K562 (cell line): ENCODE results near the gene RFX3.
"Not testable (repeated sequence)": the region's sequence is repeated elsewhere in the genome, so short reads cannot be mapped to it uniquely, and the experiment has no call there.

Experiments
- ATF6 ChIP-seq: sonication (generic); formaldehyde crosslinking; IDR thresholded peaks from 2 replicates; pipeline ENCODE4 v1.4.0; 2020; ENCODE audit warnings: mild to moderate bottlenecking, missing genetic modification reagents
- CTCF ChIP-seq, 3 experiments: IDR thresholded peaks in 2 of 3; conservative IDR thresholded peaks in 1 of 3; 2 replicates each; pipeline ENCODE4 v1.5.1; 2011 to 2012; ENCODE audit warnings: low read length in 3 of 3, mild to moderate bottlenecking in 3 of 3, control low read depth in 2 of 3, improper control_type of control experiment in 1 of 3, inconsistent platforms in 1 of 3, low read depth in 1 of 3, mixed read lengths in 1 of 3, moderate library complexity in 1 of 3; ENCODE audit not compliant: insufficient read depth in 2 of 3
- FOXP4 ChIP-seq: sonication (generic); formaldehyde crosslinking; IDR thresholded peaks from 2 replicates; pipeline ENCODE4 v1.8.0; 2022; ENCODE audit warnings: mild to moderate bottlenecking, missing genetic modification reagents, borderline replicate concordance
- NRF1 ChIP-seq, 2 experiments: fragments of 450-650 bp; IDR thresholded peaks in 1 of 2; conservative IDR thresholded peaks in 1 of 2; 2 replicates each; pipeline ENCODE4 v1.6.1; 2014; ENCODE audit warnings: mild to moderate bottlenecking in 2 of 2
- PHF8 ChIP-seq: fragments of 200-600 bp; sonication (generic); IDR thresholded peaks from 2 replicates; pipeline ENCODE4 v1.6.1; 2012; ENCODE audit warnings: mixed run types, mild to moderate bottlenecking, inconsistent platforms, low read length, moderate library complexity, borderline replicate concordance
- SFPQ ChIP-seq: fragments of 200-400 bp; formaldehyde crosslinking; IDR thresholded peaks from 2 replicates; pipeline ENCODE4 v1.6.1; 2017; ENCODE audit warnings: mild to moderate bottlenecking, low read depth, low read length, moderate library complexity
- SP1 ChIP-seq: sonication (generic); formaldehyde crosslinking; IDR thresholded peaks from 2 replicates; pipeline ENCODE4 v1.8.1; 2022; ENCODE audit warnings: mild to moderate bottlenecking, missing genetic modification reagents
- U2AF1 ChIP-seq: fragments of 200-400 bp; formaldehyde crosslinking; optimal IDR thresholded peaks from 2 replicates; pipeline ENCODE3; 2017; ENCODE audit warnings: mild to moderate bottlenecking, low read depth, low read length, moderate library complexity
- ZNF212 ChIP-seq: fragments of 450-650 bp; formaldehyde crosslinking; IDR thresholded peaks from 2 replicates; pipeline ENCODE4 v1.4.0; 2020; ENCODE audit warnings: mild to moderate bottlenecking
- ZNF274 ChIP-seq: IDR thresholded peaks from 2 replicates; pipeline ENCODE4 v1.6.1; 2011; ENCODE audit warnings: low read depth, mild to moderate bottlenecking, low read length, moderate library complexity, borderline replicate concordance
- ZNF589 ChIP-seq: fragments of 200-800 bp; sonication (Bioruptor generic); IDR thresholded peaks from 2 replicates; pipeline ENCODE4 v1.6.1; 2016; ENCODE audit warnings: low read depth, missing genetic modification characterization, missing compliant biosample characterization

GRCh38 chr9:3304388-3304787 lies 221.4 kb downstream of the RFX3 start:
- TF ChIP-seq PHF8; ZNF589 (CRISPR knock-in tag); SFPQ; FOXP4 (CRISPR knock-in tag); CTCF (IDR thresholded peaks at IDR 0.05 in 2 of 3, conservative IDR thresholded peaks at IDR 0.05 in 1 of 3; ENCODE audit: insufficient read depth in 2 of 3, low read depth in 1 of 3, low read length in 3 of 3); ATF6; U2AF1; NRF1 (conservative IDR thresholded peaks at IDR 0.05 in 1 of 2, IDR thresholded peaks at IDR 0.05 in 1 of 2); ZNF274; SP1 (CRISPR knock-in tag); ZNF212: not testable (repeated sequence)
